Mucosa of descending colon (tissue), 3 donors: ENCODE measurements around the gene TK1. TPM values are rescaled to one million over a fixed set of nuclear protein-coding genes. Genes with fewer than 3 reads are reported as not detected.

ENCODE experiments used
- ATAC-seq: fragments of 200-7000 bp; cut with Tn5 transposase; one replicate; pipeline ENCODE4 v1.9.1; 2020; ENCODE audit warnings: mild to moderate bottlenecking, moderate library complexity
- DNase-seq, 3 donors: peaks; one replicate each; pipeline ENCODE4 v3.0.0-alpha.2; 2020
- H3K36me3 ChIP-seq: fragments of 200-600 bp; one replicate; pipeline ENCODE4 v1.8.0; 2021; ENCODE audit warnings: low read depth, mild to moderate bottlenecking
- H3K4me1 ChIP-seq: fragments of 200-600 bp; one replicate; pipeline ENCODE4 v1.8.0; 2021; ENCODE audit warnings: low read depth, mild to moderate bottlenecking
- H3K4me3 ChIP-seq: fragments of 200-600 bp; one replicate; pipeline ENCODE4 v1.8.0; 2021; ENCODE audit warnings: mild to moderate bottlenecking
- H3K9me3 ChIP-seq: fragments of 200-600 bp; one replicate; pipeline ENCODE4 v1.8.0; 2021; ENCODE audit warnings: mild to moderate bottlenecking
- CTCF ChIP-seq: fragments of 200-600 bp; IDR thresholded peaks from one replicate; pipeline ENCODE4 v1.8.0; 2022; ENCODE audit warnings: antibody characterized with exemption, mild to moderate bottlenecking
- intact Hi-C, 2 donors: fragments of 100-400 bp; cut with DNase I in 1 of 2; cut with micrococcal nuclease in 1 of 2; formaldehyde crosslinking; loops; one replicate each; pipeline versions ENCODE4 v1.11.0 to v1.11.1; 2022; cut with DNase I, micrococcal nuclease
- total RNA-seq, 3 donors: library from RNA; stranded (reverse); fragmentation: NEBNext Ultra II Directional in 2 of 3; extraction: Animal tissue kit (Norgen Biotek cat#: 25700) in 2 of 3; gene quantifications; one replicate each; pipeline versions ENCODE4 v1.2.1 to v1.2.4, GENCODE V29; 2021 to 2023
- donor health status: DM: no; HTN: no; CAD: no; lungs with moderate emphysema.
- donor health status: DM: no; HTN: no; CAD: no.
- donor health status: DM: no; HTN: yes; CAD: no.

The TK1 gene
- total RNA-seq, 3 donors from 2014 or later, result 8.9 to 46.5 (median 10.2) TPM

GRCh38 chr17:78144147-78144719 lies 42.6 kb downstream of the TK1 start:
- H3K4me1 ChIP-seq, result peaks cover 67% of the 10 kb centered on the region
- DNase-seq (peak; percentile 87 to 88 (median 87)), ATAC-seq (peak; percentile 26)
- H3K4me3 ChIP-seq, result no peak overlapping the region
- no peaks in the 10 kb centered on the region for H3K9me3 ChIP-seq
- TF ChIP-seq CTCF, result no peak
- H3K36me3 ChIP-seq, result no peaks in the 10 kb centered on the region
- intact Hi-C loops, result no loop called here

GRCh38 chr17:78143214-78144146 lies 43.4 kb downstream of the TK1 start:
- no peaks in the 10 kb centered on the region for H3K9me3 ChIP-seq
- intact Hi-C loops, result no loop called here
- H3K36me3 ChIP-seq, result no peaks in the 10 kb centered on the region
- ATAC-seq, result no peak
- no peak for DNase-seq
- peaks cover 65% of the 10 kb centered on the region for H3K4me1 ChIP-seq
- no peak for TF ChIP-seq CTCF
- H3K4me3 ChIP-seq, result no peak overlapping the region

GRCh38 chr17:78142119-78142861 lies 44.6 kb downstream of the TK1 start:
- peak; percentile 54 for ATAC-seq
- Histone ChIP-seq H3K4me1 (peaks cover 57% of the 10 kb centered on the region), H3K4me3 (no peak overlapping the region), H3K9me3 (no peaks in the 10 kb centered on the region), H3K36me3 (no peaks in the 10 kb centered on the region)
- no peak for TF ChIP-seq CTCF
- intact Hi-C loops, result no loop called here
- DNase-seq, result peak; percentile 77 to 90 (median 81)

GRCh38 chr17:78141437-78142118 lies 45.3 kb downstream of the TK1 start:
- Histone ChIP-seq H3K9me3 (no peaks in the 10 kb centered on the region), H3K4me1 (peaks cover 60% of the 10 kb centered on the region), H3K36me3 (no peaks in the 10 kb centered on the region), H3K4me3 (no peak overlapping the region)
- TF ChIP-seq CTCF, result no peak
- DNase-seq (peak in 1 of 3 donors; percentile 49), ATAC-seq (no peak)
- intact Hi-C loops, result no loop called here
